ENCODE results near the gene OSGIN1. TPM values are rescaled to one million over a fixed set of nuclear protein-coding genes. Genes with fewer than 3 reads are reported as not detected.

The OSGIN1 gene
- total RNA-seq, 1 experiment from 2014 or later = 13.9 TPM

DNA sequence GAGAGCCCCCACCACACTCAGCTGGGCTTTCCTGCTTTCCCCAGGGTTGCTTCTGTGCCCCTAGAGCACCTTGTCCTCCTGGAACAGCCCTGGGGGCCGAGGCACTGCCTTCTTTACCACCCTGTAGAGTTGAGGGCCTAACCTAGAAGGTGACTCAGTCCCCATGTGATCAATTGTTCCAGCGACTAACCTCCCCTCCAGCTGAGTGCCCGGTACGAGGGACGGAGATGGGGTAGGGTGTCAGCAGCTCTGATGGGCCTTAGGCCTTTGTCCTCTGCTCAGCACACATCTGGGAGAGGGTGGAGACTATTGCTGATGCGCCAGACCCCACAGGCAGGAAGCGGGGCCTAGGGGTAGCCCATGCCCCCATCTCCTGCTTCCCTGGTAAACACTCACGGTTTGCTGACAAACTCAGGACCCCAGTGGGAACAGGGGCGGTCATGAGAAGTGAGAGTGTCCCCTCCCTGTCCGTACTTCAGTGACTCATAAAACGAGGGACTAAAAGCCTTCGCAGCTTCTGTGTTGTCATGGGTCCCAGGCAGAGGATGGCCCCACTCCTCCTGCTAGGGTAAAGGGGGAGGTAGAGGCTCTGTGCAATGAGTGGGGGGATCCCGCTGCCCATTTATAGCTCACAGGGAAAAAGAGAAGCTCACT is 48.1 kb downstream of the OSGIN1 start:
- no peak overlapping the region for H3K4me3 Mint-ChIP-seq (ENCODE audit: low read depth, unreplicated experiment)
- no peak for DNase-seq
- H3K36me3 Mint-ChIP-seq (ENCODE audit: insufficient read depth, unreplicated experiment) = no peaks in the 10 kb centered on the region
- CTCF ChIA-PET = no interaction called here
- TF ChIP-seq, protein P1, sequence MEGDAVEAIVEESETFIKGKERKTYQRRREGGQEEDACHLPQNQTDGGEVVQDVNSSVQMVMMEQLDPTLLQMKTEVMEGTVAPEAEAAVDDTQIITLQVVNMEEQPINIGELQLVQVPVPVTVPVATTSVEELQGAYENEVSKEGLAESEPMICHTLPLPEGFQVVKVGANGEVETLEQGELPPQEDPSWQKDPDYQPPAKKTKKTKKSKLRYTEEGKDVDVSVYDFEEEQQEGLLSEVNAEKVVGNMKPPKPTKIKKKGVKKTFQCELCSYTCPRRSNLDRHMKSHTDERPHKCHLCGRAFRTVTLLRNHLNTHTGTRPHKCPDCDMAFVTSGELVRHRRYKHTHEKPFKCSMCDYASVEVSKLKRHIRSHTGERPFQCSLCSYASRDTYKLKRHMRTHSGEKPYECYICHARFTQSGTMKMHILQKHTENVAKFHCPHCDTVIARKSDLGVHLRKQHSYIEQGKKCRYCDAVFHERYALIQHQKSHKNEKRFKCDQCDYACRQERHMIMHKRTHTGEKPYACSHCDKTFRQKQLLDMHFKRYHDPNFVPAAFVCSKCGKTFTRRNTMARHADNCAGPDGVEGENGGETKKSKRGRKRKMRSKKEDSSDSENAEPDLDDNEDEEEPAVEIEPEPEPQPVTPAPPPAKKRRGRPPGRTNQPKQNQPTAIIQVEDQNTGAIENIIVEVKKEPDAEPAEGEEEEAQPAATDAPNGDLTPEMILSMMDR (IDR thresholded peaks at IDR 0.05; ENCODE audit: unreplicated experiment) = no peak
- intact Hi-C loops (cut with micrococcal nuclease; ENCODE audit: unreplicated experiment) = no loop called here
- BruUV-seq (replicated peaks) = no TSS peak
- H3K27ac Mint-ChIP-seq (ENCODE audit: unreplicated experiment) = no peak overlapping the region
- H3K9me3 Mint-ChIP-seq (ENCODE audit: low read depth, unreplicated experiment) = no peaks in the 10 kb centered on the region
- H3K27me3 Mint-ChIP-seq (ENCODE audit: unreplicated experiment) = peaks cover 47% of the 10 kb centered on the region
- no peaks in the 10 kb centered on the region for H3K4me1 Mint-ChIP-seq (ENCODE audit: low read depth, unreplicated experiment)

DNA sequence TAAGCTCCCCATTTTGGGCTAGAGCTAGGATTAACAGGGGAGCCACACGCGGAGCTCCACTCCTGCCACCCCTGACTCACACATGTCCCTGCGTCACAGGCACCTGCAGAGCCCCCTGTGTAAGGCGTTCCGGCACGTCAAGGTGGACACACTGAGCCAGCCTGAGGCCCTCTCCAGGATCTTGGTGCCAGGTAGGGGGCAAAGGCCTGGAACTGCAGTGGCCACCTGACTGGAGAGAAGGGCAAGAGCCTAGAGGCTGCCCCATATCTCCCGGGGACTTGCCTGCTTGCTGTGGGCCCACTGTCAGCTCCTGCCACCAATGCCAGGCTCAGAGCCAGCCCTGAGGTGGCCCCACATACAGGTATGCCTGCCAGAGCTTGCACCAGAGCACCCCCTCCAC is 48.7 kb downstream of the OSGIN1 start:
- no TSS peak for BruUV-seq (replicated peaks)
- TF ChIP-seq, protein P1 (IDR thresholded peaks at IDR 0.05; ENCODE audit: unreplicated experiment) = no peak
- CTCF ChIA-PET = interaction anchor here (0.7 kb wide), 1 partner anchor 12 kb away, joined by 3 read pairs; no protein-coding TSS in a partner anchor
- intact Hi-C loops (cut with micrococcal nuclease; ENCODE audit: unreplicated experiment) = no loop called here
- DNase-seq = no peak
- H3K4me1 Mint-ChIP-seq (ENCODE audit: low read depth, unreplicated experiment) = no peaks in the 10 kb centered on the region
- no peaks in the 10 kb centered on the region for H3K9me3 Mint-ChIP-seq (ENCODE audit: low read depth, unreplicated experiment)
- H3K36me3 Mint-ChIP-seq (ENCODE audit: insufficient read depth, unreplicated experiment) = no peaks in the 10 kb centered on the region
- H3K27ac Mint-ChIP-seq (ENCODE audit: unreplicated experiment) = no peak overlapping the region
- H3K27me3 Mint-ChIP-seq (ENCODE audit: unreplicated experiment) = peaks cover 53% of the 10 kb centered on the region
- no peak overlapping the region for H3K4me3 Mint-ChIP-seq (ENCODE audit: low read depth, unreplicated experiment)

DNA sequence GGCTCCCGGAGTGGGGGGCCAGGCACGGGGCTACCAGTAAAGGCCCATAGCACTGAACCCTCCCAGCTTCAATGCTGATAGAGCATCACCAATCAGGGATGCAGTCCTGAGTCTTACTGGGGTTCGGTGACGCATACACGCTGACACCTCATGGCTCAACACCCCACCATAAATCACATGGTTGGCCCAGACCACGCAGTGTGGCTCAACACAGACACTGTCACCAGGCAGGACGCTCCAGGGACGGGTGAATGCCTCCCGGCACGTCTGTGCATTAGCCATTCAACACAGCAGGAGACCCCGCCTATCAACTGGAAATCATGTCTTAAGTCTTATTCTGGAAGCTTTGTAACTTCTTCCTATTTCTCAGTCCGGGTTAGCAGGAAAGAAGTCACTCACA is 50.0 kb downstream of the OSGIN1 start:
- CTCF ChIA-PET = interaction anchor here (0.9 kb wide), 1 partner anchor 416 kb away, joined by 4 read pairs; no protein-coding TSS in a partner anchor
- Mint-ChIP-seq H3K36me3 (ENCODE audit: insufficient read depth, unreplicated experiment) (no peaks in the 10 kb centered on the region), H3K4me1 (ENCODE audit: low read depth, unreplicated experiment) (no peaks in the 10 kb centered on the region), H3K27me3 (ENCODE audit: unreplicated experiment) (peaks cover 58% of the 10 kb centered on the region), H3K4me3 (ENCODE audit: low read depth, unreplicated experiment) (no peak overlapping the region), H3K9me3 (ENCODE audit: low read depth, unreplicated experiment) (no peaks in the 10 kb centered on the region), H3K27ac (ENCODE audit: unreplicated experiment) (no peak overlapping the region)
- no peak for DNase-seq
- intact Hi-C loops (cut with micrococcal nuclease; ENCODE audit: unreplicated experiment) = no loop called here
- BruUV-seq (replicated peaks) = no TSS peak
- TF ChIP-seq, protein P1 (IDR thresholded peaks at IDR 0.05; ENCODE audit: unreplicated experiment) = no peak

DNA sequence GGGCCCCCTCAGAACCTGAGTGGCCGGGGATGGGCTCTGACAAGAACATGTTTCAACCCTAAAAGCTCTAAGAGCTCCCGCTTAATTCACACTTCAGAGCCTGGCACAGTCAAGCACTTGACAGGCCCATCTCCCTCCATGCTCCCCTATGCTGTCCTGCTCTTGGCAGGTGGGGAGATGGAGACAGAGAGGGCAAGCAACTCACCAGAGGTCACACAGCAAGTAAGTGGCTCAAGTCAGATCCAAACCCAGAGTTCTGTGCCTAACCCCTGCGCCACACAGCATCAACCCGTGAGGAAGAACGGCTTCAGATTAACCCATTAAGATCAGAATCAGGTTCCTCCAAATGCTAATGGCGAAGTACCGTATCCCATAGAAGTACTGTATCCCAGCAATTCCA is 51.4 kb downstream of the OSGIN1 start:
- Mint-ChIP-seq H3K4me3 (ENCODE audit: low read depth, unreplicated experiment) (no peak overlapping the region), H3K9me3 (ENCODE audit: low read depth, unreplicated experiment) (no peaks in the 10 kb centered on the region), H3K27me3 (ENCODE audit: unreplicated experiment) (peaks cover 69% of the 10 kb centered on the region), H3K27ac (ENCODE audit: unreplicated experiment) (no peak overlapping the region), H3K4me1 (ENCODE audit: low read depth, unreplicated experiment) (no peaks in the 10 kb centered on the region), H3K36me3 (ENCODE audit: insufficient read depth, unreplicated experiment) (no peaks in the 10 kb centered on the region)
- intact Hi-C loops (cut with micrococcal nuclease; ENCODE audit: unreplicated experiment) = no loop called here
- TF ChIP-seq, protein P1 (IDR thresholded peaks at IDR 0.05; ENCODE audit: unreplicated experiment) = no peak
- no peak for DNase-seq
- CTCF ChIA-PET = interaction anchor here (0.6 kb wide), 1 partner anchor 20 kb away, joined by 10 read pairs; no protein-coding TSS in a partner anchor
- no TSS peak for BruUV-seq (replicated peaks)
